PC-9 (cell line): ENCODE data around the gene TRIM31.

Experiments used
- EZH2 ChIP-seq: fragments of 200-600 bp; sonication (generic); IDR thresholded peaks from 2 replicates; pipeline ENCODE4 v1.8.0; 2017; ENCODE audit warnings: antibody characterized with exemption, low read depth
- TF ChIP-seq, protein P1 (sequence below): fragments of 200-600 bp; sonication (generic); conservative IDR thresholded peaks from 2 replicates; pipeline ENCODE4 v1.6.1; 2017; ENCODE audit warnings: mixed run types, antibody characterized with exemption, mild to moderate bottlenecking, moderate library complexity

- TF ChIP-seq, protein P1, sequence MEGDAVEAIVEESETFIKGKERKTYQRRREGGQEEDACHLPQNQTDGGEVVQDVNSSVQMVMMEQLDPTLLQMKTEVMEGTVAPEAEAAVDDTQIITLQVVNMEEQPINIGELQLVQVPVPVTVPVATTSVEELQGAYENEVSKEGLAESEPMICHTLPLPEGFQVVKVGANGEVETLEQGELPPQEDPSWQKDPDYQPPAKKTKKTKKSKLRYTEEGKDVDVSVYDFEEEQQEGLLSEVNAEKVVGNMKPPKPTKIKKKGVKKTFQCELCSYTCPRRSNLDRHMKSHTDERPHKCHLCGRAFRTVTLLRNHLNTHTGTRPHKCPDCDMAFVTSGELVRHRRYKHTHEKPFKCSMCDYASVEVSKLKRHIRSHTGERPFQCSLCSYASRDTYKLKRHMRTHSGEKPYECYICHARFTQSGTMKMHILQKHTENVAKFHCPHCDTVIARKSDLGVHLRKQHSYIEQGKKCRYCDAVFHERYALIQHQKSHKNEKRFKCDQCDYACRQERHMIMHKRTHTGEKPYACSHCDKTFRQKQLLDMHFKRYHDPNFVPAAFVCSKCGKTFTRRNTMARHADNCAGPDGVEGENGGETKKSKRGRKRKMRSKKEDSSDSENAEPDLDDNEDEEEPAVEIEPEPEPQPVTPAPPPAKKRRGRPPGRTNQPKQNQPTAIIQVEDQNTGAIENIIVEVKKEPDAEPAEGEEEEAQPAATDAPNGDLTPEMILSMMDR = no peak
- TF ChIP-seq EZH2 = no peak
These were observed 41.2 kb upstream of the TRIM31 start for GRCh38 chr6:30154061-30154460.
